ENCODE data around the gene SMARCA2.

The SMARCA2 gene

DNA sequence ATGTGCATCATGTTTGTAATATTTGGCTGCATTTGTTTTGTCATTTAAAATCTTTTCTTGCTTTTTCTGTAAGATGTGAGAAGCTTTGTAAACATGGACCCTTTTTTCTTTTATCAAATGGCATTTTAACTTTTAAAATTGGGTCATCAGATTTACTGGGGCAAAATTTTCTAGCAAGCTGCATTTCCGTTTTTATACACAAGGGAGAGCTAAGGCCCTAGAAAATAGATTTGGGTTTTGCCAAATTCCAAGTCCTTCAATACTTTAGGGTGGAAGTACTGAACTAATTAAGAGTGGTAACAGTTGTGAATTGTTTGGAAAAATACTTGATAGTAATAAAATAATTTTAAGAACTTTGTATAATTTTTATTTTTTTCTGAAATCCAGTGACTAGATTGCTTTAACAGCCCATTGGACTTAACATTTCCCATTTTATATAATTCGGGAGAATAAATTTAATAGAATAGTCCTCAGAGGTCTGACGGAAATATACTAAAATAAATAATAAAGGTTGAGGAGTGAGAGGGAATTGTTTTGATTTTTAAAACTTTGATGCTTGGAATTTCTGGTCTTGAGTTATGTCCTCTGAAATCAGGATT, 117.4 kb downstream of the SMARCA2 start:
- Histone ChIP-seq H3K27me3 (ENCODE audit: insufficient read depth, low read length) (no peaks in the 10 kb centered on the region), H3K9ac (ENCODE audit: low read length) (no peak overlapping the region), H4K20me1 (ENCODE audit: insufficient read depth, low read length) (no peaks in the 10 kb centered on the region), H3K9me2 (ENCODE audit: low read depth, low read length) (no peaks in the 10 kb centered on the region), H3K36me3 (ENCODE audit: insufficient read depth, low read length) (peaks cover 41% of the 10 kb centered on the region), H3K27ac (ENCODE audit: low read depth, low read length, poor library complexity, severe bottlenecking) (no peak overlapping the region), H2AFZ (ENCODE audit: low read length) (no peak overlapping the region), H3K79me2 (ENCODE audit: insufficient read depth, low read length) (no peaks in the 10 kb centered on the region), H3K4me1 (ENCODE audit: insufficient read depth, low read length, severe bottlenecking) (no peaks in the 10 kb centered on the region), H3K4me3 (ENCODE audit: low read depth, low read length, poor library complexity, severe bottlenecking) (no peak overlapping the region), H3F3A (ENCODE audit: insufficient read depth, low read length) (no peaks in the 10 kb centered on the region), H3K9me3 (ENCODE audit: low read length) (no peaks in the 10 kb centered on the region), H3K4me2 (ENCODE audit: low read length) (no peak overlapping the region)
- TF ChIP-seq, protein P1, sequence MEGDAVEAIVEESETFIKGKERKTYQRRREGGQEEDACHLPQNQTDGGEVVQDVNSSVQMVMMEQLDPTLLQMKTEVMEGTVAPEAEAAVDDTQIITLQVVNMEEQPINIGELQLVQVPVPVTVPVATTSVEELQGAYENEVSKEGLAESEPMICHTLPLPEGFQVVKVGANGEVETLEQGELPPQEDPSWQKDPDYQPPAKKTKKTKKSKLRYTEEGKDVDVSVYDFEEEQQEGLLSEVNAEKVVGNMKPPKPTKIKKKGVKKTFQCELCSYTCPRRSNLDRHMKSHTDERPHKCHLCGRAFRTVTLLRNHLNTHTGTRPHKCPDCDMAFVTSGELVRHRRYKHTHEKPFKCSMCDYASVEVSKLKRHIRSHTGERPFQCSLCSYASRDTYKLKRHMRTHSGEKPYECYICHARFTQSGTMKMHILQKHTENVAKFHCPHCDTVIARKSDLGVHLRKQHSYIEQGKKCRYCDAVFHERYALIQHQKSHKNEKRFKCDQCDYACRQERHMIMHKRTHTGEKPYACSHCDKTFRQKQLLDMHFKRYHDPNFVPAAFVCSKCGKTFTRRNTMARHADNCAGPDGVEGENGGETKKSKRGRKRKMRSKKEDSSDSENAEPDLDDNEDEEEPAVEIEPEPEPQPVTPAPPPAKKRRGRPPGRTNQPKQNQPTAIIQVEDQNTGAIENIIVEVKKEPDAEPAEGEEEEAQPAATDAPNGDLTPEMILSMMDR (IDR thresholded peaks at IDR 0.05; ENCODE audit: low read length) = peak; percentile 70
- no peak for TF ChIP-seq EZH2 (IDR thresholded peaks at IDR 0.05; ENCODE audit: borderline replicate concordance, low read length)

DNA sequence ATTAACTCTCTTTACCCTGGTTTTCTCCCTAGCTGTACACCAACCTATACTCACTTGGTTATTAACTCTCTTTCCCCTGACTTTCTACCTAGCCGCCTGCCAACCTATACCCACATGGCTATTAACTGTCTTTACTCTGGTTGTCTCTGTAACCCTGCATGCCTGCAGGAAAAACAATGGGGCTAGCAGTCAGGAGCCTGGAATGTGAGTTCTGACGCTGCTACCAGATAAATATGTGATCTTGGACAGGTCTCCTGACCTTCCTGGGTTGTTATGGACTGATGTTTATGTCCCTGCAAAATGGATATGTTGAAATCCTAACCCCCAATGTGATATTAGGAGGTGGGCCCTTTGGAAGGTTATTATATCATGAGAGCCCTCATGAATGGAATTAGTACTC, 119.2 kb downstream of the SMARCA2 start:
- TF ChIP-seq, protein P1 (IDR thresholded peaks at IDR 0.05; ENCODE audit: low read length) = no peak
- no peak for TF ChIP-seq EZH2 (IDR thresholded peaks at IDR 0.05; ENCODE audit: borderline replicate concordance, low read length)

DNA sequence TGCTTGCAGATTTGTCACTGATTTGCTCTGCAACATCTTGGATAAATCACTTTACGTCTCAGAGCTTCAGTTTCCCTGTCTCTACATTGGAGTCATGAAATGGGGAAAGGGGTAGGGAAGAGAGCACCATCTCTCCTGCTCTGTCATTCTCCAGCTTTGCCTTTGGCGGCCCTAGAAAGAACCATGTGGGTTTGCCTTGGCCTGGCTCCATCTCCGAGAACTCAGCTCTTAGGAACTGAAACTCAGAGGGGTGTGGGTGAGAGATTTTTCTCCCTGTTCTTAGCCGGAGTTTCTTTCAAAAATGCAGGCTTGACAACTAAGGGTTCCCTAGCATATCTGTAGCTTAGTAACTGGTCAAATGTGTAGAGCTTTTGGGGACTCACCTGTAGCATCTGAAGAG, 123.5 kb downstream of the SMARCA2 start:
- Histone ChIP-seq H3K27me3 (ENCODE audit: insufficient read depth, low read length) (no peaks in the 10 kb centered on the region), H3K9me3 (ENCODE audit: low read length) (no peaks in the 10 kb centered on the region), H3K79me2 (ENCODE audit: insufficient read depth, low read length) (no peaks in the 10 kb centered on the region), H3K4me1 (ENCODE audit: insufficient read depth, low read length, severe bottlenecking) (no peaks in the 10 kb centered on the region), H3K36me3 (ENCODE audit: insufficient read depth, low read length) (peaks cover 33% of the 10 kb centered on the region), H3K4me2 (ENCODE audit: low read length) (no peak overlapping the region), H2AFZ (ENCODE audit: low read length) (no peak overlapping the region), H3K4me3 (ENCODE audit: low read depth, low read length, poor library complexity, severe bottlenecking) (no peak overlapping the region), H3K9me2 (ENCODE audit: low read depth, low read length) (no peaks in the 10 kb centered on the region), H3F3A (ENCODE audit: insufficient read depth, low read length) (no peaks in the 10 kb centered on the region), H3K27ac (ENCODE audit: low read depth, low read length, poor library complexity, severe bottlenecking) (no peak overlapping the region), H4K20me1 (ENCODE audit: insufficient read depth, low read length) (no peaks in the 10 kb centered on the region), H3K9ac (ENCODE audit: low read length) (no peak overlapping the region)
- TF ChIP-seq, protein P1 (IDR thresholded peaks at IDR 0.05; ENCODE audit: low read length) = no peak
- TF ChIP-seq EZH2 (IDR thresholded peaks at IDR 0.05; ENCODE audit: borderline replicate concordance, low read length) = no peak

More for the DNA sequence above, 119.2 kb downstream of the SMARCA2 start:
- Histone ChIP-seq H3K4me2 (ENCODE audit: low read length) (no peak overlapping the region), H2AFZ (ENCODE audit: low read length) (no peak overlapping the region), H3K27ac (ENCODE audit: low read depth, low read length, poor library complexity, severe bottlenecking) (no peak overlapping the region), H3K79me2 (ENCODE audit: insufficient read depth, low read length) (no peaks in the 10 kb centered on the region), H3K27me3 (ENCODE audit: insufficient read depth, low read length) (no peaks in the 10 kb centered on the region), H3F3A (ENCODE audit: insufficient read depth, low read length) (no peaks in the 10 kb centered on the region), H3K36me3 (ENCODE audit: insufficient read depth, low read length) (peaks cover 31% of the 10 kb centered on the region), H3K4me3 (ENCODE audit: low read depth, low read length, poor library complexity, severe bottlenecking) (no peak overlapping the region), H4K20me1 (ENCODE audit: insufficient read depth, low read length) (no peaks in the 10 kb centered on the region), H3K9me3 (ENCODE audit: low read length) (no peaks in the 10 kb centered on the region), H3K9ac (ENCODE audit: low read length) (no peak overlapping the region), H3K4me1 (ENCODE audit: insufficient read depth, low read length, severe bottlenecking) (no peaks in the 10 kb centered on the region), H3K9me2 (ENCODE audit: low read depth, low read length) (no peaks in the 10 kb centered on the region)
